ENCODE data around the gene VPS37D. TPM values are rescaled to one million over a fixed set of nuclear protein-coding genes. Genes with fewer than 3 reads are reported as not detected.

The VPS37D gene
- total RNA-seq, 1 experiment from 2014 or later: 0.85 TPM

DNA sequence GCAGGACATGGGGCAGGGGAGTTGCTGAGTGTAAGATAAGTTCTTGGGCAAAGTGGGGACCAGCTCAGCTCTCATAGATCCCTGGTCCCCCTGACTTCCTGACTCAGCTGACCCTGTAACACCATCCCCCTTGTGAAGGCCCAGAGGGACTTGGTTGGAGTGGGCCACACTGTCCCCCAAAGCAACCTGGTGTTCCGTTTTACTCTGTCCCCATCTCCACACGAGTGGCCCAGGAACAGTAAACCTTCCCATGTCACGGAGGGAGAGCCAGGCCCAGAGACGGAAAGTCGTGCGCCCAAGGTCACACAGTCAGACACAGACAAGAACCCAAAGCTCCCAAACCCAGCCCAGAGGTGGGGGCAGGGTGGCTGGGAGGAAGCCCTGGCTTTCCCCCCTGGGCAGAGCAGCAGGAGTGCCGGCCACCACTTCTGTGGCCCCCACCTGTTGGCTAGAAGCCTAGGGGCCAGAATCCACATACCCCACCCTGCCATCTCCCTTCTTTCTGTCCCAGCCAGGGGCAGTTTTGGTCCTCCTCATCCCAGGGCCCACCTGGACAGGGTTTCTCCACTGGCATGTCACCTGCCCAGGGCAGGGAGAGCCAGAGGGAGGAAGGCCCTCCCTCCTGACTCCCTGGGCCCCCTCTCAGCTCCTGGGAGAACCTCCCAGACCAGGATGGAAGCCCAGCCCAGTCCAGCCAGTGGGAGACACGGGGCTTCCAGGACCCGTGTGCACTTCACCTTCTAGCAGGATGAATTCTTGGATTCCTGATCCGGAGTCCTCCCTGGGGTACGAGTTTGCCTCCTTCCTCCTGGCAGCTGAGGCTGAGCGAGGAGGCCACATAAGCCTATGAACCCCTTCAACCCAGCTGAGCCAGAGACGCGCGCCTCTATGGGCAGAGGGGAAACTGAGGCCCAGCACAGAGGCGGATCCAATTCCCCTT lies 20.6 kb upstream of the VPS37D start:
- H3K4me2 ChIP-seq (ENCODE audit: insufficient read depth, insufficient read length, low read length): peak overlapping the region; percentile 67
- H3K23me2 ChIP-seq (ENCODE audit: insufficient read length, low read depth, low read length, poor library complexity, severe bottlenecking): peaks cover 8% of the 10 kb centered on the region
- H3K14ac ChIP-seq (ENCODE audit: insufficient read depth, low read length): no peak overlapping the region; the same call in 1 of the 2 replicates
- Mint-ChIP-seq H3K36me3 (ENCODE audit: insufficient read depth in 1 of 3, low read depth in 3 of 3) (peaks cover 0 to 1% (median 0%) of the 10 kb centered on the region in 3 experiments; a peak in 2 of 7 replicates), H3K27me3 (ENCODE audit: low read depth) (peaks cover 81% of the 10 kb centered on the region), H3K27ac (no peak overlapping the region), H3K4me3 (peak overlapping the region; percentile 54 to 82), H3K9me3 (peaks cover 0 to under 1% of the 10 kb centered on the region in 2 experiments; a peak in 2 of 5 replicates), H3K4me1 (peaks cover 9 to 30% of the 10 kb centered on the region in 2 experiments)
- no peak overlapping the region for H3K56ac ChIP-seq (ENCODE audit: insufficient read length, low read depth, low read length)
- H3K4ac ChIP-seq (ENCODE audit: low read depth, low read length): no peak overlapping the region
- H2BK120ac ChIP-seq (ENCODE audit: low read depth, low read length, poor library complexity, severe bottlenecking): no peak overlapping the region
- H3K79me1 ChIP-seq (ENCODE audit: insufficient read depth, low read depth, low read length, poor library complexity, severe bottlenecking): no peaks in the 10 kb centered on the region
- TF ChIP-seq, protein P1, sequence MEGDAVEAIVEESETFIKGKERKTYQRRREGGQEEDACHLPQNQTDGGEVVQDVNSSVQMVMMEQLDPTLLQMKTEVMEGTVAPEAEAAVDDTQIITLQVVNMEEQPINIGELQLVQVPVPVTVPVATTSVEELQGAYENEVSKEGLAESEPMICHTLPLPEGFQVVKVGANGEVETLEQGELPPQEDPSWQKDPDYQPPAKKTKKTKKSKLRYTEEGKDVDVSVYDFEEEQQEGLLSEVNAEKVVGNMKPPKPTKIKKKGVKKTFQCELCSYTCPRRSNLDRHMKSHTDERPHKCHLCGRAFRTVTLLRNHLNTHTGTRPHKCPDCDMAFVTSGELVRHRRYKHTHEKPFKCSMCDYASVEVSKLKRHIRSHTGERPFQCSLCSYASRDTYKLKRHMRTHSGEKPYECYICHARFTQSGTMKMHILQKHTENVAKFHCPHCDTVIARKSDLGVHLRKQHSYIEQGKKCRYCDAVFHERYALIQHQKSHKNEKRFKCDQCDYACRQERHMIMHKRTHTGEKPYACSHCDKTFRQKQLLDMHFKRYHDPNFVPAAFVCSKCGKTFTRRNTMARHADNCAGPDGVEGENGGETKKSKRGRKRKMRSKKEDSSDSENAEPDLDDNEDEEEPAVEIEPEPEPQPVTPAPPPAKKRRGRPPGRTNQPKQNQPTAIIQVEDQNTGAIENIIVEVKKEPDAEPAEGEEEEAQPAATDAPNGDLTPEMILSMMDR (conservative IDR thresholded peaks at IDR 0.05): no peak
- no peak overlapping the region for H2BK12ac ChIP-seq (ENCODE audit: insufficient read length, low read depth, low read length)
- H3K79me2 ChIP-seq (ENCODE audit: insufficient read depth, low read length): no peaks in the 10 kb centered on the region
- no CpG with 5 or more reads among the region's 16 CpGs for WGBS (ENCODE audit: extremely low coverage, insufficient read length, low lambda C conversion rate)
- H3K4me1 ChIP-seq (ENCODE audit: insufficient read depth, low read length): 0 out of 2 replicates have a peak, but pooled peaks cover 3% of the 10 kb centered on the region
- H2AFZ ChIP-seq (ENCODE audit: low read length): no peak overlapping the region
- no peak overlapping the region for H4K5ac ChIP-seq (ENCODE audit: insufficient read length, low read depth, low read length)
- H3T11ph ChIP-seq (ENCODE audit: low read length): no peak overlapping the region
- no peak overlapping the region for H4K91ac ChIP-seq (ENCODE audit: insufficient read length, low read depth, low read length)
- H2BK5ac ChIP-seq (ENCODE audit: insufficient read length, low read length): no peak overlapping the region
- no peaks in the 10 kb centered on the region for H3K9me3 ChIP-seq (ENCODE audit: control insufficient read depth, low read depth, low read length)
- no peak for DNase-seq
- H3K9ac ChIP-seq (ENCODE audit: extremely low read depth, insufficient read length, low read length): no peak overlapping the region
- H2BK15ac ChIP-seq (ENCODE audit: low read depth, low read length): no peak overlapping the region
- H3K23ac ChIP-seq (ENCODE audit: insufficient read length, low read depth, low read length): no peak overlapping the region
- no peak overlapping the region for H4K8ac ChIP-seq (replicated peaks; ENCODE audit: insufficient read length, low read depth, low read length)
- peaks cover 4% of the 10 kb centered on the region; the same call in 1 of the 2 replicates for H3K27me3 ChIP-seq (ENCODE audit: insufficient read depth, low read length)
- H3K18ac ChIP-seq (ENCODE audit: insufficient read length, low read depth, low read length): peak overlapping the region; percentile 5
- no peak overlapping the region for H3K27ac ChIP-seq (ENCODE audit: insufficient read length, low read depth, low read length)
- H2AK5ac ChIP-seq (ENCODE audit: insufficient read length, low read length): no peak overlapping the region
- no peak overlapping the region for H2BK20ac ChIP-seq (ENCODE audit: low read depth, low read length, poor library complexity, severe bottlenecking)
- H4K20me1 ChIP-seq (ENCODE audit: control insufficient read depth, insufficient read depth, insufficient read length): no peaks in the 10 kb centered on the region

Data from H9 (cell line).